ENCODE data around the gene CCNG2. TPM values are rescaled to one million over a fixed set of nuclear protein-coding genes. Genes with fewer than 3 reads are reported as not detected.

Gene CCNG2
- total and polyA plus RNA-seq, 9 of the 15 experiments (the other 6 are each of a cell fraction or from before 2014, with no cell fraction given), result 0.49 to 6.6 (median 2.9) TPM

DNA sequence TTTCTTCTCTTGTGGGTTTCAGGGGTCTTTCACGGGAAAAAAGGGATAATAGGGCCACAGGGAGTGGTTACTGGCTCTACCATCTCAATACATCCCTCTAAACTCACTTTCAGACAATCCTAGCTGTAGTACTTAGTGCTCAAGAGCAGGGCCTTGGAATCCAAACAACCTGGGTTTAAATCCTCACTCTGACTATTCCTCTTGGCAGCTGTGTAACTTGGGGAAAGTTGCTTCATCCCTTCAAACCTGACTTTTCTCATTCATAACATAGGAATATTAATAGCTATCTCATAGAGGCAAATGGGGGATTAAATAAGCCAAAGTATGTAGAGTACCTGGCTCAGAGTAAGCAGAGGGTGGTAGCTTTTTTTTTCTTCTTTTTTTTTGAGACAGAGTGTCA is 32.4 kb downstream of the CCNG2 start (continued):
- TF ChIP-seq, protein P1, sequence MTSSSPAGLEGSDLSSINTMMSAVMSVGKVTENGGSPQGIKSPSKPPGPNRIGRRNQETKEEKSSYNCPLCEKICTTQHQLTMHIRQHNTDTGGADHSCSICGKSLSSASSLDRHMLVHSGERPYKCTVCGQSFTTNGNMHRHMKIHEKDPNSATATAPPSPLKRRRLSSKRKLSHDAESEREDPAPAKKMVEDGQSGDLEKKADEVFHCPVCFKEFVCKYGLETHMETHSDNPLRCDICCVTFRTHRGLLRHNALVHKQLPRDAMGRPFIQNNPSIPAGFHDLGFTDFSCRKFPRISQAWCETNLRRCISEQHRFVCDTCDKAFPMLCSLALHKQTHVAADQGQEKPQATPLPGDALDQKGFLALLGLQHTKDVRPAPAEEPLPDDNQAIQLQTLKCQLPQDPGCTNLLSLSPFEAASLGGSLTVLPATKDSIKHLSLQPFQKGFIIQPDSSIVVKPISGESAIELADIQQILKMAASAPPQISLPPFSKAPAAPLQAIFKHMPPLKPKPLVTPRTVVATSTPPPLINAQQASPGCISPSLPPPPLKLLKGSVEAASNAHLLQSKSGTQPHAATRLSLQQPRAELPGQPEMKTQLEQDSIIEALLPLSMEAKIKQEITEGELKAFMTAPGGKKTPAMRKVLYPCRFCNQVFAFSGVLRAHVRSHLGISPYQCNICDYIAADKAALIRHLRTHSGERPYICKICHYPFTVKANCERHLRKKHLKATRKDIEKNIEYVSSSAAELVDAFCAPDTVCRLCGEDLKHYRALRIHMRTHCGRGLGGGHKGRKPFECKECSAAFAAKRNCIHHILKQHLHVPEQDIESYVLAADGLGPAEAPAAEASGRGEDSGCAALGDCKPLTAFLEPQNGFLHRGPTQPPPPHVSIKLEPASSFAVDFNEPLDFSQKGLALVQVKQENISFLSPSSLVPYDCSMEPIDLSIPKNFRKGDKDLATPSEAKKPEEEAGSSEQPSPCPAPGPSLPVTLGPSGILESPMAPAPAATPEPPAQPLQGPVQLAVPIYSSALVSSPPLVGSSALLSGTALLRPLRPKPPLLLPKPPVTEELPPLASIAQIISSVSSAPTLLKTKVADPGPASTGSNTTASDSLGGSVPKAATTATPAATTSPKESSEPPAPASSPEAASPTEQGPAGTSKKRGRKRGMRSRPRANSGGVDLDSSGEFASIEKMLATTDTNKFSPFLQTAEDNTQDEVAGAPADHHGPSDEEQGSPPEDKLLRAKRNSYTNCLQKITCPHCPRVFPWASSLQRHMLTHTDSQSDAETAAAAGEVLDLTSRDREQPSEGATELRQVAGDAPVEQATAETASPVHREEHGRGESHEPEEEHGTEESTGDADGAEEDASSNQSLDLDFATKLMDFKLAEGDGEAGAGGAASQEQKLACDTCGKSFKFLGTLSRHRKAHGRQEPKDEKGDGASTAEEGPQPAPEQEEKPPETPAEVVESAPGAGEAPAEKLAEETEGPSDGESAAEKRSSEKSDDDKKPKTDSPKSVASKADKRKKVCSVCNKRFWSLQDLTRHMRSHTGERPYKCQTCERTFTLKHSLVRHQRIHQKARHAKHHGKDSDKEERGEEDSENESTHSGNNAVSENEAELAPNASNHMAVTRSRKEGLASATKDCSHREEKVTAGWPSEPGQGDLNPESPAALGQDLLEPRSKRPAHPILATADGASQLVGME (CRISPR knock-in tag; IDR thresholded peaks at IDR 0.05), result no peak
- TF ChIP-seq, protein P2, sequence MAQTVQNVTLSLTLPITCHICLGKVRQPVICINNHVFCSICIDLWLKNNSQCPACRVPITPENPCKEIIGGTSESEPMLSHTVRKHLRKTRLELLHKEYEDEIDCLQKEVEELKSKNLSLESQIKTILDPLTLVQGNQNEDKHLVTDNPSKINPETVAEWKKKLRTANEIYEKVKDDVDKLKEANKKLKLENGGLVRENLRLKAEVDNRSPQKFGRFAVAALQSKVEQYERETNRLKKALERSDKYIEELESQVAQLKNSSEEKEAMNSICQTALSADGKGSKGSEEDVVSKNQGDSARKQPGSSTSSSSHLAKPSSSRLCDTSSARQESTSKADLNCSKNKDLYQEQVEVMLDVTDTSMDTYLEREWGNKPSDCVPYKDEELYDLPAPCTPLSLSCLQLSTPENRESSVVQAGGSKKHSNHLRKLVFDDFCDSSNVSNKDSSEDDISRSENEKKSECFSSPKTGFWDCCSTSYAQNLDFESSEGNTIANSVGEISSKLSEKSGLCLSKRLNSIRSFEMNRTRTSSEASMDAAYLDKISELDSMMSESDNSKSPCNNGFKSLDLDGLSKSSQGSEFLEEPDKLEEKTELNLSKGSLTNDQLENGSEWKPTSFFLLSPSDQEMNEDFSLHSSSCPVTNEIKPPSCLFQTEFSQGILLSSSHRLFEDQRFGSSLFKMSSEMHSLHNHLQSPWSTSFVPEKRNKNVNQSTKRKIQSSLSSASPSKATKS (CRISPR knock-in tag; IDR thresholded peaks at IDR 0.05), result no peak
- TF ChIP-seq SREBF1 (IDR thresholded peaks at IDR 0.05; ENCODE audit: borderline replicate concordance, low read depth, low read length), result no peak
- TF ChIP-seq, protein P3, sequence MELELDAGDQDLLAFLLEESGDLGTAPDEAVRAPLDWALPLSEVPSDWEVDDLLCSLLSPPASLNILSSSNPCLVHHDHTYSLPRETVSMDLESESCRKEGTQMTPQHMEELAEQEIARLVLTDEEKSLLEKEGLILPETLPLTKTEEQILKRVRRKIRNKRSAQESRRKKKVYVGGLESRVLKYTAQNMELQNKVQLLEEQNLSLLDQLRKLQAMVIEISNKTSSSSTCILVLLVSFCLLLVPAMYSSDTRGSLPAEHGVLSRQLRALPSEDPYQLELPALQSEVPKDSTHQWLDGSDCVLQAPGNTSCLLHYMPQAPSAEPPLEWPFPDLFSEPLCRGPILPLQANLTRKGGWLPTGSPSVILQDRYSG (tag; conservative IDR thresholded peaks at IDR 0.05; ENCODE audit: low read depth), result no peak
- no peak for TF ChIP-seq ZNF830 (CRISPR knock-in tag; IDR thresholded peaks at IDR 0.05)
- TF ChIP-seq, protein P4, sequence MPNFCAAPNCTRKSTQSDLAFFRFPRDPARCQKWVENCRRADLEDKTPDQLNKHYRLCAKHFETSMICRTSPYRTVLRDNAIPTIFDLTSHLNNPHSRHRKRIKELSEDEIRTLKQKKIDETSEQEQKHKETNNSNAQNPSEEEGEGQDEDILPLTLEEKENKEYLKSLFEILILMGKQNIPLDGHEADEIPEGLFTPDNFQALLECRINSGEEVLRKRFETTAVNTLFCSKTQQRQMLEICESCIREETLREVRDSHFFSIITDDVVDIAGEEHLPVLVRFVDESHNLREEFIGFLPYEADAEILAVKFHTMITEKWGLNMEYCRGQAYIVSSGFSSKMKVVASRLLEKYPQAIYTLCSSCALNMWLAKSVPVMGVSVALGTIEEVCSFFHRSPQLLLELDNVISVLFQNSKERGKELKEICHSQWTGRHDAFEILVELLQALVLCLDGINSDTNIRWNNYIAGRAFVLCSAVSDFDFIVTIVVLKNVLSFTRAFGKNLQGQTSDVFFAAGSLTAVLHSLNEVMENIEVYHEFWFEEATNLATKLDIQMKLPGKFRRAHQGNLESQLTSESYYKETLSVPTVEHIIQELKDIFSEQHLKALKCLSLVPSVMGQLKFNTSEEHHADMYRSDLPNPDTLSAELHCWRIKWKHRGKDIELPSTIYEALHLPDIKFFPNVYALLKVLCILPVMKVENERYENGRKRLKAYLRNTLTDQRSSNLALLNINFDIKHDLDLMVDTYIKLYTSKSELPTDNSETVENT (CRISPR knock-in tag; IDR thresholded peaks at IDR 0.05), result no peak
- no peak for TF ChIP-seq ZNF140 (CRISPR knock-in tag; IDR thresholded peaks at IDR 0.05)
